Medulla oblongata (tissue), 1 donor: Measurements from ENCODE around the gene KREMEN1.

Source experiments
- DNase-seq: peaks from one replicate; pipeline ENCODE4 v3.0.0-alpha.2; 2015; ENCODE audit errors: extremely low spot score

The KREMEN1 gene

GRCh38 chr22:29128891-29129807 is 56.3 kb downstream of the KREMEN1 start:
- no peak for DNase-seq

- DNase-seq, result no peak
Observed at GRCh38 chr22:29129808-29130140, 56.9 kb downstream of the KREMEN1 start.

- no peak for DNase-seq
Observed at GRCh38 chr22:29130476-29130875, 57.6 kb downstream of the KREMEN1 start.

GRCh38 chr22:29133603-29134133 is 60.8 kb downstream of the KREMEN1 start:
- DNase-seq, result no peak

DNA sequence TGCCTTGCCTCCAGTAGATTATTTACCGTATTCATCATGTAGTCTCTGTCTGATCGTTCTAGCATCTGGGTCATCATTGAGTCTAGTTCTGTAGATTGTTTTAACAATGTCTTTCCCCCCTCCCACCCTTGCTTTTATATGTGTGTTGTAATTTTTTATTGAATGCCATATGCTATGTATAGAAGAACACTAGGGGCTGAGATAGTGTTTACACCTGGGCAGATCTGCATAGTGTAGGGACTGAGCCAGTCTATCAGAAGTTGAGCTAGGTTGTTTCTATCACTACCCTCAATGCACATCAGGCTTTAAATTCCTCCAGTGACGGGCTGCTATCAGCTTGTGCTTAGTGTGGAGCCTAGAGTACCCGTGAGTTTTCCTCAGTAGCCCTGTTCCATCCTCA is 61.6 kb downstream of the KREMEN1 start:
- DNase-seq, result no peak

- DNase-seq, result no peak
Observed at GRCh38 chr22:29136782-29137700, 64.2 kb downstream of the KREMEN1 start.

DNA sequence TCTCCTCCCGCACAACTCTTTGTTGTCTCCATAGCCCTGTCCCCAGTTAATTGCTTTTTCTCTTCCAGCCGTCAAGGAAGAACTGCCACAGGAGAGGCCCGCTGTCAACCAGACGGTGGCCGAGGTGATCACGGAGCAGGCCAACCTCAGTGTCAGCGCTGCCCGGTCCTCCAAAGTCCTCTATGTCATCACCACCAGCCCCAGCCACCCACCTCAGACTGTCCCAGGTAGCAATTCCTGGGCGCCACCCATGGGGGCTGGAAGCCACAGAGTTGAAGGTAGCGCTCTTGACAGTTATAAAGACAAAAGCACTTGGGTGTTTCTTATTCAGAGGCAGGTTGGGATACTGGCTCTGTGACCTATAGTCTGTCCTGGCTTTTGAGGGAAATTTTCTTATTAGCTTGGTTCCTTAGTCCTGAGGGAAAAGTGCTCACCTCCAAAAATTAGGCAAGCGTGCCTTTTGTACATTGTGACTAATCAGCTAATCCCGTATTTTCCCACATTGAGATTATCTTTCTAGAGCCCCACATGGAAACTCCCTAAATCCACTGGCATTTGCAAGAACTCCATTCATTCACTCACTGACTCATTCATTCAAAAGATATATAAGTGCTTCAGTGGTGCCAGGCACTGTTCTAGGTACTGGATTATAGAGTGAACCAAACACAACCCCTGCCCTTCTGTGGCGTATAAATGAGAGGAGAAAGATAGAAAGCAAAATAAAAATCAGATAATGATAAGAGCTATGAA is 65.9 kb downstream of the KREMEN1 start:
- DNase-seq, result no peak

GRCh38 chr22:29139965-29140782 is 67.3 kb downstream of the KREMEN1 start:
- no peak for DNase-seq

- no peak for DNase-seq
Observed at GRCh38 chr22:29141078-29141688, 68.3 kb downstream of the KREMEN1 start.

GRCh38 chr22:29142116-29142515 is 69.3 kb downstream of the KREMEN1 start:
- no peak for DNase-seq

DNA sequence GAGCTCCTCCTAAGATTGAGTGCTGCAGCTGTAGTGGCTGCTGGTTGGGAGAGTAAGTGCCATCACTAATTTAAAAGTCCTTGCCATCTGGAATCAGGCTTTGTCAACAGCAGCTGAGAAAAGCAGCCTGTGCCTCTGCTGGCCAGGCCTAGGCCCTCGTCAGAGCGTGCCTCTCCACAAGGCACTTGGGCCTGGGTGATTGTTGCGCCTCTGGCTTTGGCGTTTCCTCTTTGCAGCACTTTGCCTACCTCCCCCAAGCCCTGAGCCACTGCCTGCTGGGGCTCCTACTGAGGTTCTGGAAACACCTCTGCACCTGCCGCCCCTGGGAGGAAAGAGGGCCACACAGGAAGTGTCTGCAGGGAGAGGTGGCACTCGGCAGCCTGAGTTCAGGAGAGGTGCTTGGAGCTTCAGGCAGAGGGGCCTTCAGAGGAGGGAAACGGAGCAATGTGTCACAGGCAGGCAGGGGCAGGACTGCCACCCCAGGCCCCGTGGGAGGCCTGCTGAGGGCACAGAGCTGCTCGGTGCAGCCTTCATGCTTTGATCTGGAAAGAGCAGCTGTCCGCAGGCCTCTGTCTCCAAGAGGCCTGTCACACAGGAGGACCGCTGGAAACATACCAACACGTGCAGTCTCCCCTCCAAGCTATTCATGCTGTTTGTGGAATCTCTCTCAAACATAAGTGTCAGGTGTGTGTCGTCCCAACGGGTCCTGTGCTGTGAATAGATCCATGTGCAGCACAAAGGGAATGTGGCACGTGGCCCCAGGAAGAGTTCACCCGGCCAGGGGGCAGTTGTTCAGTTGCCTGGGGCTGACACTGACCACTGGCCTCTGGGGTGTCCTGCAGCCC is 71.3 kb downstream of the KREMEN1 start:
- DNase-seq, result no peak

DNA sequence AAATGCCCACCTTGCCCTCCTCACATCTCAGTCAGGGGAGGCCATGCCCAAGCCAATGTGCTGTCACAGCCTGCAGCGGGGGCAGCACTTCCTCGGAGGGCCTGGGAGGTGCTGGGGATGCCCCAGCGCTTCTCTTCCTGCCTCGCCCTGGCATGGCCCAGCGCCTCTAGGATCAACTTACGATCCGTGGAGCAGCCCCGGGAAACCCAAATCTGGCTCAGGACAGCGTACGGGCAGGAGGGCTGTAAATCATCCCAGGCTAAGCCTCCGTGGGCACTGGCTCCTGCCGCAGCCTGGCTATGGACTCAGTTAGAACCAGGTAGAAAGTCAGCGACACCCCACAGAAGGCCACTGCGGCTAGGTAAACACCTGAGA is 71.9 kb downstream of the KREMEN1 start:
- no peak for DNase-seq

- no peak for DNase-seq
Observed at GRCh38 chr22:29145321-29146072, 72.7 kb downstream of the KREMEN1 start.

DNA sequence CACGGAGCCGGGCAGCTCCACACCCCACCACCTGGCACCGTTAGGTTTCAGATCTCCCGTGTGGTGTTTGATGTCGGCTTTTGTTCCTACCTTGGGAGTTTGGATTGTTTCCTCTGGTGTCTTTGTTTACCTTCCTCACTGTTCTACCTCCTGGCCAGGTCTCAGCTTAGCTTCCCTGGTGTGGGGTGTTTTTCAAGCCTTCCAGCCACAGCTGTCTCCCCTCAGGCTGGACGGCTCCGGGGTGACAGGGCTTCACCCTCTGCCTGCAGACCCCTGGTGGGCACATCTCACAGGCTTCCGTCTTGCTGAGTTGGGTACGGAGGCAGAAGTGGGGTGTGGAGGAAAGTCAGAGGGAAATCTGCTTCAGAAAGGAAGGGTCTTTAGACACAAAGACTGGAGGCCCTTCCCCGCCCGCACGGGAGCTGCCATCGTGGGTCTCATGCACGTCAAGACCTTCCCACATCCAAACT is 73.3 kb downstream of the KREMEN1 start:
- no peak for DNase-seq

DNA sequence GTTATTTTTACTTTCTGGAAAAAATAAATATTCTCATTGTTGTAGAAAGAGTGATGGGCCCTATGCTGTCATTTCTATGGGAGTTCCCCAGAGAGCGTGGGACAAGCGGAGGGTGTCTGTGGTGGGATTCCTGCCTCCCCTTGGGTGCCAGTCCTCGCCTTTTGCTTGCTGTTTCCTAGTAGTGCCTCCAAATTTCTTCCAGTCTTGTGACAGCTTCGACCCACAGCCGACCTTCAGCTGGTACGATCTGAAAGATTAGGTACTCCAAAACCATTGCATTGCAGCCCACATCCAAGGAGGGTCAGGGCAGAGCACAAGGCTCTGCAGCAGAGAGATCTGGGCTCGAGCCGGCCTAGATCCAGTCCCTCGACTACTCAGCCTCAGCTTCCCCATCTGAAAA is 73.9 kb downstream of the KREMEN1 start:
- no peak for DNase-seq

DNA sequence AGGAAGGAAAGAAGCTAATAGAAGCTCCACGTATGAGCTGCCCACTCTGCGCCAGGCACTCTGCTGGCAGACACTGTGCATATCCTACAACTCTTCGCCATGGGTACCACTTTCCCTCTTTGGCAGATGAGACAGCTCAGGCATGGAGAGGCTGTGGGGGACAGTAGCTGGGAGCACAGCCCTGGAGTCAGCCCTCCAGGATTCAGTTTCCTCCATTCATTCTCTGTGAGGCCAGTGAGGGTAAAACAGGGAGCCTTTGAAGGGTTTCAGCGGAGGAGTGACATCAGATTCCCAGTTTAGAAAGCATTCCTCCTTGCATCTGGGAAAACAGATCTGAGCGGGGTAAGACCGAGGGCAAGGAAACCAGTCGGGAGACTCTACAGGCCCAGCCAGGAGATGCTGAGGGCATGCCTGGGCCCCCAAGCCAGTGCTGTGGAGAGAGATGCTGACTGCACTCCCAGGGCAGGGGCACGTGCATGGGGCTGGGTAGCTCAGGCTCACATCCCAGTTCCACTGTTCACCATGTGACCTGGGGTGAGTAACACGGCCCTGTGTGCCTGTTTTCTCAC is 74.6 kb downstream of the KREMEN1 start:
- peak; percentile 53 for DNase-seq

GRCh38 chr22:29148036-29148435 is 75.2 kb downstream of the KREMEN1 start:
- DNase-seq, result no peak

DNA sequence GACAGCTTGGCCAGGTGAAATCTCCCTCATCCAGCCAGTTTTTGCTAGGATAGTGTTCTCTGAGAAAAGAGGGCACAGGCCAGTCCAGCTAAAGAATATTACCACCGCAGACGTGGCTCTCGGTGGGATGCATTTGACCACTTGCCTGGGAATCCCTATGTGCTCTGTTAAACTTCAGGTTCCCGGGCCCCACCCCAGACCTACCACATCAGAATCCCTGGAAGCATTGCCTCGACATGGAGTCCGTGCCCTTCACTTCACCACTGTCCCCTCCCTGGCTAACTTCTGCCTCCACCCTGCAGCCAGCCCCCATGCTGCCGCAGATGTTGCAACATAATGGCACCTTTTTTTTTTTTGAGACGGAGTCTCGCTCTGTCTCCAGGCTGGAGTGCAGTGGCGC is 76.0 kb downstream of the KREMEN1 start:
- no peak for DNase-seq
